Measurements from ENCODE around the gene DST.

The DST gene

GRCh38 chr6:56515081-56515905 is 127.4 kb downstream of the DST start:
- peaks cover 48% of the 10 kb centered on the region for H3K36me3 Mint-ChIP-seq (ENCODE audit: low read depth)
- no peaks in the 10 kb centered on the region for H3K27me3 Mint-ChIP-seq (ENCODE audit: low read depth, poor library complexity)
- no peak overlapping the region for H3K27ac Mint-ChIP-seq
- no peak for DNase-seq
- peaks cover 9% of the 10 kb centered on the region for H3K4me1 Mint-ChIP-seq
- H3K9me3 Mint-ChIP-seq: no peaks in the 10 kb centered on the region
- TF ChIP-seq CTCF (IDR thresholded peaks at IDR 0.05): no peak
- no peak overlapping the region for H3K4me3 Mint-ChIP-seq

GRCh38 chr6:56514395-56514794 is 128.3 kb downstream of the DST start:
- DNase-seq: no peak
- H3K27me3 Mint-ChIP-seq (ENCODE audit: low read depth, poor library complexity): no peaks in the 10 kb centered on the region
- H3K27ac Mint-ChIP-seq: peak overlapping the region; percentile 11
- H3K4me3 Mint-ChIP-seq: no peak overlapping the region
- H3K4me1 Mint-ChIP-seq: peaks cover 9% of the 10 kb centered on the region
- no peaks in the 10 kb centered on the region for H3K9me3 Mint-ChIP-seq
- no peak for TF ChIP-seq CTCF (IDR thresholded peaks at IDR 0.05)
- H3K36me3 Mint-ChIP-seq (ENCODE audit: low read depth): peaks cover 43% of the 10 kb centered on the region

GRCh38 chr6:56513631-56514030 is 129.1 kb downstream of the DST start:
- DNase-seq: no peak
- Mint-ChIP-seq H3K4me3 (no peak overlapping the region), H3K9me3 (no peaks in the 10 kb centered on the region), H3K36me3 (ENCODE audit: low read depth) (peaks cover 42% of the 10 kb centered on the region), H3K27ac (no peak overlapping the region), H3K4me1 (peaks cover 9% of the 10 kb centered on the region), H3K27me3 (ENCODE audit: low read depth, poor library complexity) (no peaks in the 10 kb centered on the region)
- TF ChIP-seq CTCF (IDR thresholded peaks at IDR 0.05): no peak

GRCh38 chr6:56511591-56511990 is 131.1 kb downstream of the DST start:
- no peaks in the 10 kb centered on the region for H3K27me3 Mint-ChIP-seq (ENCODE audit: low read depth, poor library complexity)
- H3K4me1 Mint-ChIP-seq: no peaks in the 10 kb centered on the region
- H3K9me3 Mint-ChIP-seq: no peaks in the 10 kb centered on the region
- peaks cover 46% of the 10 kb centered on the region for H3K36me3 Mint-ChIP-seq (ENCODE audit: low read depth)
- no peak for DNase-seq
- H3K4me3 Mint-ChIP-seq: no peak overlapping the region
- no peak overlapping the region for H3K27ac Mint-ChIP-seq
- TF ChIP-seq CTCF (IDR thresholded peaks at IDR 0.05): no peak

GRCh38 chr6:56510984-56511531 is 131.6 kb downstream of the DST start:
- H3K27ac Mint-ChIP-seq: no peak overlapping the region
- H3K9me3 Mint-ChIP-seq: no peaks in the 10 kb centered on the region
- DNase-seq: no peak
- TF ChIP-seq CTCF (IDR thresholded peaks at IDR 0.05): no peak
- no peaks in the 10 kb centered on the region for H3K4me1 Mint-ChIP-seq
- H3K36me3 Mint-ChIP-seq (ENCODE audit: low read depth): peaks cover 49% of the 10 kb centered on the region
- H3K4me3 Mint-ChIP-seq: no peak overlapping the region
- H3K27me3 Mint-ChIP-seq (ENCODE audit: low read depth, poor library complexity): no peaks in the 10 kb centered on the region

- peaks cover 35% of the 10 kb centered on the region for H3K36me3 Mint-ChIP-seq (ENCODE audit: low read depth)
- H3K4me3 Mint-ChIP-seq: no peak overlapping the region
- no peaks in the 10 kb centered on the region for H3K27me3 Mint-ChIP-seq (ENCODE audit: low read depth, poor library complexity)
- H3K9me3 Mint-ChIP-seq: no peaks in the 10 kb centered on the region
- TF ChIP-seq CTCF (IDR thresholded peaks at IDR 0.05): no peak
- H3K27ac Mint-ChIP-seq: no peak overlapping the region
- DNase-seq: no peak
- no peaks in the 10 kb centered on the region for H3K4me1 Mint-ChIP-seq
These were observed 133.7 kb downstream of the DST start for GRCh38 chr6:56509031-56509430.
